ENCODE data around the gene ARID5A.

DNA sequence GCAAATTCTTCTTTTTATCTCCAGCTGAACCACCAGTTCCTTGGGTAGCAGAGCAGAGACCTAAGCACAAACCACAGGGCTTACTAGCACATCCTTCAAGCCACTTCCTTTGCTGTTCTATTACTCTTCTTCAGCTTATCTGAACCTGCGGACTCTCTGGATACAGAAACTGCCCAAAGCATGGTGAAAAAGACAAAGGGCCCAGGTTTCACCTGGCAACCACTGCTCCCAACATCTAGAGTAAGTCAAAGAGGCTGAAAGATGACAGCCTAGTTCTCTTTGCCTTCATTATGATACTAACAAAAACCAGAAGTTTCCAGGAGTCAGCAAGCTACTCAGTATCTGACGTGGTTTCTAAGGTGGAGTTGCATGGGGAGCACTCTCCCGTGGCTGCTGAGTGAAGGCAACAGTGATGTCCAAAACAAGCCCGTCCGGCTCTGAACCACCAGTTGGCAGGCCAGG is 58.2 kb downstream of the ARID5A start:
- TF ChIP-seq CTBP1 (IDR thresholded peaks at IDR 0.05; ENCODE audit: borderline replicate concordance) (no peak), BHLHE40 (IDR thresholded peaks at IDR 0.05; ENCODE audit: borderline replicate concordance) (no peak), FOXM1 (IDR thresholded peaks at IDR 0.05; ENCODE audit: borderline replicate concordance) (no peak), LEF1 (IDR thresholded peaks at IDR 0.05; ENCODE audit: borderline replicate concordance) (no peak), FOXK2 (IDR thresholded peaks at IDR 0.05) (no peak), SP1 (IDR thresholded peaks at IDR 0.05) (no peak), FOXA1 (IDR thresholded peaks at IDR 0.05) (no peak)

All from HEK293T (cell line).